ENCODE measurements around the gene NME3.

NME3 gene

GRCh38 chr16:1794221-1794871, 23.0 kb upstream of the NME3 start:
- Histone ChIP-seq H3K9me3 (ENCODE audit: control insufficient read depth, low read length) (no peaks in the 10 kb centered on the region), H3K4me1 (ENCODE audit: control insufficient read depth, insufficient read depth, low read length) (no peaks in the 10 kb centered on the region), H3K27ac (ENCODE audit: insufficient read depth, low read depth, low read length, poor library complexity, severe bottlenecking) (no peak overlapping the region), H3K4me3 (ENCODE audit: insufficient read depth, low read depth, low read length) (no peak overlapping the region), H3K27me3 (ENCODE audit: control insufficient read depth, insufficient read depth, low read length, poor library complexity, severe bottlenecking) (no peaks in the 10 kb centered on the region), H3K36me3 (ENCODE audit: control insufficient read depth, insufficient read depth, low read length) (no peaks in the 10 kb centered on the region)
- 80 to 82% methylated on average over 18 of the region's 18 CpGs for WGBS, 2 experiments

- H3K4me1 ChIP-seq (ENCODE audit: control insufficient read depth, insufficient read depth, low read length), result no peaks in the 10 kb centered on the region
- 87 to 91% methylated on average over 28 of the region's 28 CpGs for WGBS, 2 experiments
- no peaks in the 10 kb centered on the region for H3K27me3 ChIP-seq (ENCODE audit: control insufficient read depth, insufficient read depth, low read length, poor library complexity, severe bottlenecking)
- no peak within 1 kb of the TSS for H3K27ac ChIP-seq (ENCODE audit: insufficient read depth, low read depth, low read length, poor library complexity, severe bottlenecking)
- H3K9me3 ChIP-seq (ENCODE audit: control insufficient read depth, low read length), result no peaks in the 10 kb centered on the region
- no peak within 1 kb of the TSS for H3K4me3 ChIP-seq (ENCODE audit: insufficient read depth, low read depth, low read length)
- H3K36me3 ChIP-seq (ENCODE audit: control insufficient read depth, insufficient read depth, low read length), result peaks cover 3% of the 10 kb centered on the region
These were observed 22.4 kb upstream of the NME3 start, which contains the start of gene IGFALS for GRCh38 chr16:1793578-1794220. IGFALS (minus strand) TSS chr16:1793705; CDS start chr16:1793652, 53 bp downstream.

- Histone ChIP-seq H3K36me3 (ENCODE audit: control insufficient read depth, insufficient read depth, low read length) (peaks cover 3% of the 10 kb centered on the region), H3K27me3 (ENCODE audit: control insufficient read depth, insufficient read depth, low read length, poor library complexity, severe bottlenecking) (no peaks in the 10 kb centered on the region), H3K4me1 (ENCODE audit: control insufficient read depth, insufficient read depth, low read length) (no peaks in the 10 kb centered on the region), H3K4me3 (ENCODE audit: insufficient read depth, low read depth, low read length) (no peak overlapping the region), H3K9me3 (ENCODE audit: control insufficient read depth, low read length) (no peaks in the 10 kb centered on the region), H3K27ac (ENCODE audit: insufficient read depth, low read depth, low read length, poor library complexity, severe bottlenecking) (no peak overlapping the region)
- WGBS, 2 experiments, result 93% methylated on average over 33 of the region's 33 CpGs
These were observed 21.7 kb upstream of the NME3 start for GRCh38 chr16:1792836-1793577.

- Histone ChIP-seq H3K4me3 (ENCODE audit: insufficient read depth, low read depth, low read length) (no peak overlapping the region), H3K9me3 (ENCODE audit: control insufficient read depth, low read length) (no peaks in the 10 kb centered on the region), H3K4me1 (ENCODE audit: control insufficient read depth, insufficient read depth, low read length) (no peaks in the 10 kb centered on the region), H3K36me3 (ENCODE audit: control insufficient read depth, insufficient read depth, low read length) (peaks cover 3% of the 10 kb centered on the region), H3K27ac (ENCODE audit: insufficient read depth, low read depth, low read length, poor library complexity, severe bottlenecking) (no peak overlapping the region), H3K27me3 (ENCODE audit: control insufficient read depth, insufficient read depth, low read length, poor library complexity, severe bottlenecking) (no peaks in the 10 kb centered on the region)
- WGBS, 2 experiments, result 94% methylated on average over 59 of the region's 59 CpGs
These were observed 20.8 kb upstream of the NME3 start for GRCh38 chr16:1791943-1792812.

GRCh38 chr16:1791256-1791942, 20.1 kb upstream of the NME3 start:
- no peak overlapping the region for H3K4me3 ChIP-seq (ENCODE audit: insufficient read depth, low read depth, low read length)
- H3K27ac ChIP-seq (ENCODE audit: insufficient read depth, low read depth, low read length, poor library complexity, severe bottlenecking), result no peak overlapping the region
- no peaks in the 10 kb centered on the region for H3K4me1 ChIP-seq (ENCODE audit: control insufficient read depth, insufficient read depth, low read length)
- 95% methylated on average over 53 of the region's 53 CpGs for WGBS, 2 experiments
- peaks cover 3% of the 10 kb centered on the region for H3K36me3 ChIP-seq (ENCODE audit: control insufficient read depth, insufficient read depth, low read length)
- H3K9me3 ChIP-seq (ENCODE audit: control insufficient read depth, low read length), result no peaks in the 10 kb centered on the region
- no peaks in the 10 kb centered on the region for H3K27me3 ChIP-seq (ENCODE audit: control insufficient read depth, insufficient read depth, low read length, poor library complexity, severe bottlenecking)

GRCh38 chr16:1790611-1791255, 19.4 kb upstream of the NME3 start:
- no peak overlapping the region for H3K27ac ChIP-seq (ENCODE audit: insufficient read depth, low read depth, low read length, poor library complexity, severe bottlenecking)
- H3K4me3 ChIP-seq (ENCODE audit: insufficient read depth, low read depth, low read length), result no peak overlapping the region
- H3K4me1 ChIP-seq (ENCODE audit: control insufficient read depth, insufficient read depth, low read length), result no peaks in the 10 kb centered on the region
- no peaks in the 10 kb centered on the region for H3K27me3 ChIP-seq (ENCODE audit: control insufficient read depth, insufficient read depth, low read length, poor library complexity, severe bottlenecking)
- WGBS, 2 experiments, result 96% methylated on average over 44 of the region's 44 CpGs
- no peaks in the 10 kb centered on the region for H3K9me3 ChIP-seq (ENCODE audit: control insufficient read depth, low read length)
- peaks cover 3% of the 10 kb centered on the region for H3K36me3 ChIP-seq (ENCODE audit: control insufficient read depth, insufficient read depth, low read length)

GRCh38 chr16:1790261-1790610, 18.9 kb upstream of the NME3 start:
- H3K4me3 ChIP-seq (ENCODE audit: insufficient read depth, low read depth, low read length), result no peak overlapping the region
- no peak overlapping the region for H3K27ac ChIP-seq (ENCODE audit: insufficient read depth, low read depth, low read length, poor library complexity, severe bottlenecking)
- no peaks in the 10 kb centered on the region for H3K27me3 ChIP-seq (ENCODE audit: control insufficient read depth, insufficient read depth, low read length, poor library complexity, severe bottlenecking)
- WGBS, 2 experiments, result 95 to 97% methylated on average over 15 of the region's 15 CpGs
- H3K9me3 ChIP-seq (ENCODE audit: control insufficient read depth, low read length), result no peaks in the 10 kb centered on the region
- H3K4me1 ChIP-seq (ENCODE audit: control insufficient read depth, insufficient read depth, low read length), result no peaks in the 10 kb centered on the region
- H3K36me3 ChIP-seq (ENCODE audit: control insufficient read depth, insufficient read depth, low read length), result peaks cover 3% of the 10 kb centered on the region

GRCh38 chr16:1789643-1790045, 18.3 kb upstream of the NME3 start:
- no peak overlapping the region for H3K4me3 ChIP-seq (ENCODE audit: insufficient read depth, low read depth, low read length)

GRCh38 chr16:1788708-1789100, 17.4 kb upstream of the NME3 start:
- H3K27me3 ChIP-seq (ENCODE audit: control insufficient read depth, insufficient read depth, low read length, poor library complexity, severe bottlenecking), result no peaks in the 10 kb centered on the region
- no peaks in the 10 kb centered on the region for H3K9me3 ChIP-seq (ENCODE audit: control insufficient read depth, low read length)
- no peak overlapping the region for H3K27ac ChIP-seq (ENCODE audit: insufficient read depth, low read depth, low read length, poor library complexity, severe bottlenecking)
- no peaks in the 10 kb centered on the region for H3K4me1 ChIP-seq (ENCODE audit: control insufficient read depth, insufficient read depth, low read length)
- 89 to 90% methylated on average over 19 of the region's 19 CpGs for WGBS, 2 experiments
- peaks cover 3% of the 10 kb centered on the region for H3K36me3 ChIP-seq (ENCODE audit: control insufficient read depth, insufficient read depth, low read length)
- H3K4me3 ChIP-seq (ENCODE audit: insufficient read depth, low read depth, low read length), result no peak overlapping the region

More at GRCh38 chr16:1789643-1790045, 18.3 kb upstream of the NME3 start:
- H3K4me1 ChIP-seq (ENCODE audit: control insufficient read depth, insufficient read depth, low read length), result no peaks in the 10 kb centered on the region
- H3K27me3 ChIP-seq (ENCODE audit: control insufficient read depth, insufficient read depth, low read length, poor library complexity, severe bottlenecking), result no peaks in the 10 kb centered on the region
- peaks cover 3% of the 10 kb centered on the region for H3K36me3 ChIP-seq (ENCODE audit: control insufficient read depth, insufficient read depth, low read length)
- H3K27ac ChIP-seq (ENCODE audit: insufficient read depth, low read depth, low read length, poor library complexity, severe bottlenecking), result no peak overlapping the region
- WGBS, 2 experiments, result 94 to 95% methylated on average over 25 of the region's 25 CpGs
- H3K9me3 ChIP-seq (ENCODE audit: control insufficient read depth, low read length), result no peaks in the 10 kb centered on the region

Data from ectodermal cell (in vitro differentiated cells).